Stimulated activated CD8-positive, alpha-beta memory T cell treated with anti-CD3 and anti-CD28 coated beads, Interleukin-2, amount 100 ng/mL, for 48 hours (primary cell): ENCODE measurements around the gene TAF1D.
A peak's percentile ranks its signal among the peaks of the same experiment; 100 is the strongest.
"Not testable (repeated sequence)": the region's sequence is repeated elsewhere in the genome, so short reads cannot be mapped to it uniquely, and the experiment has no call there.

Experiments
- DNase-seq, 2 donors: peaks; one replicate each; pipeline ENCODE4 v3.0.0-alpha.2; 2020; ENCODE audit warnings: low read depth in 2 of 2

Gene TAF1D

GRCh38 chr11:93747122-93747521, 5.8 kb upstream of the TAF1D start:
- no peak for DNase-seq

- no peak for DNase-seq
These were observed 4.8 kb upstream of the TAF1D start for GRCh38 chr11:93746101-93746500.

GRCh38 chr11:93745005-93745755, 3.9 kb upstream of the TAF1D start:
- not testable (repeated sequence) for DNase-seq

- no peak for DNase-seq
These were observed 3.3 kb upstream of the TAF1D start for GRCh38 chr11:93744669-93745004.

- no peak for DNase-seq
These were observed 2.0 kb upstream of the TAF1D start for GRCh38 chr11:93743291-93743690.

- no peak for DNase-seq
These were observed 559 bp upstream of the TAF1D start for GRCh38 chr11:93741882-93742226.

- DNase-seq, result peak; percentile 36 to 41
These were observed 583 bp downstream of the TAF1D start for GRCh38 chr11:93740730-93741093.

GRCh38 chr11:93740031-93740729, 1.1 kb downstream of the TAF1D start:
- peak; percentile 25 to 37 for DNase-seq

GRCh38 chr11:93738647-93739081, 2.6 kb downstream of the TAF1D start:
- DNase-seq, result no peak

GRCh38 chr11:93737904-93738612, 3.2 kb downstream of the TAF1D start:
- DNase-seq, result no peak

- DNase-seq, result no peak
These were observed 5.2 kb downstream of the TAF1D start for GRCh38 chr11:93736129-93736528.

- DNase-seq, result no peak
These were observed 5.7 kb downstream of the TAF1D start for GRCh38 chr11:93735627-93736026.

GRCh38 chr11:93734427-93735222, 6.7 kb downstream of the TAF1D start:
- no peak for DNase-seq

- no peak for DNase-seq
These were observed 7.8 kb downstream of the TAF1D start for GRCh38 chr11:93733474-93733873.

GRCh38 chr11:93732237-93732892, 8.9 kb downstream of the TAF1D start:
- DNase-seq, result no peak

GRCh38 chr11:93730108-93731107, 10.9 kb downstream of the TAF1D start:
- DNase-seq, result no peak

GRCh38 chr11:93729129-93729616, 12.1 kb downstream of the TAF1D start:
- DNase-seq, result no peak

GRCh38 chr11:93728792-93729128, 12.5 kb downstream of the TAF1D start:
- no peak for DNase-seq

GRCh38 chr11:93727985-93728791, 13.1 kb downstream of the TAF1D start:
- DNase-seq, result no peak
